ENCODE results near the gene SPSB1.
A peak's percentile ranks its signal among the peaks of the same experiment; 100 is the strongest.

The SPSB1 gene

GRCh38 chr1:9267352-9267686 is 25.4 kb upstream of the SPSB1 start:
- no peak for TF ChIP-seq CTCF (IDR thresholded peaks at IDR 0.05)
- H3K4me3 Mint-ChIP-seq, result no peak overlapping the region
- H3K36me3 Mint-ChIP-seq (ENCODE audit: low read depth), result peaks cover 3% of the 10 kb centered on the region

GRCh38 chr1:9267827-9268581 is 24.7 kb upstream of the SPSB1 start:
- H3K36me3 Mint-ChIP-seq (ENCODE audit: low read depth), result peaks cover 3% of the 10 kb centered on the region
- H3K27ac Mint-ChIP-seq, result no peak overlapping the region
- peaks cover 75% of the 10 kb centered on the region for H3K4me1 Mint-ChIP-seq
- no peaks in the 10 kb centered on the region for H3K27me3 Mint-ChIP-seq (ENCODE audit: low read depth, poor library complexity)
- no peaks in the 10 kb centered on the region for H3K9me3 Mint-ChIP-seq
- no peak overlapping the region for H3K4me3 Mint-ChIP-seq
- TF ChIP-seq CTCF (IDR thresholded peaks at IDR 0.05), result no peak
- DNase-seq, result no peak

More at GRCh38 chr1:9267352-9267686, 25.4 kb upstream of the SPSB1 start:
- DNase-seq, result no peak
- H3K9me3 Mint-ChIP-seq, result no peaks in the 10 kb centered on the region
- peaks cover 68% of the 10 kb centered on the region for H3K4me1 Mint-ChIP-seq
- H3K27ac Mint-ChIP-seq, result no peak overlapping the region
- H3K27me3 Mint-ChIP-seq (ENCODE audit: low read depth, poor library complexity), result no peaks in the 10 kb centered on the region

GRCh38 chr1:9269078-9269501 is 23.6 kb upstream of the SPSB1 start:
- Mint-ChIP-seq H3K9me3 (no peaks in the 10 kb centered on the region), H3K27me3 (ENCODE audit: low read depth, poor library complexity) (no peaks in the 10 kb centered on the region), H3K4me1 (peaks cover 78% of the 10 kb centered on the region), H3K36me3 (ENCODE audit: low read depth) (peaks cover 3% of the 10 kb centered on the region), H3K4me3 (no peak overlapping the region), H3K27ac (no peak overlapping the region)
- TF ChIP-seq CTCF (IDR thresholded peaks at IDR 0.05), result no peak
- no peak for DNase-seq

- H3K4me3 Mint-ChIP-seq, result no peak overlapping the region
- DNase-seq, result no peak
- no peaks in the 10 kb centered on the region for H3K9me3 Mint-ChIP-seq
- H3K4me1 Mint-ChIP-seq, result peaks cover 77% of the 10 kb centered on the region
- H3K36me3 Mint-ChIP-seq (ENCODE audit: low read depth), result peaks cover 3% of the 10 kb centered on the region
- no peak overlapping the region for H3K27ac Mint-ChIP-seq
- no peaks in the 10 kb centered on the region for H3K27me3 Mint-ChIP-seq (ENCODE audit: low read depth, poor library complexity)
- TF ChIP-seq CTCF (IDR thresholded peaks at IDR 0.05), result no peak
Observed at GRCh38 chr1:9269721-9270120, 23.0 kb upstream of the SPSB1 start.

GRCh38 chr1:9270290-9270883 is 22.3 kb upstream of the SPSB1 start:
- peak; percentile 49 for DNase-seq
- Mint-ChIP-seq H3K27me3 (ENCODE audit: low read depth, poor library complexity) (peaks cover 5% of the 10 kb centered on the region), H3K4me3 (peak overlapping the region; percentile 62), H3K36me3 (ENCODE audit: low read depth) (no peaks in the 10 kb centered on the region), H3K9me3 (no peaks in the 10 kb centered on the region), H3K27ac (peak overlapping the region; percentile 83), H3K4me1 (peaks cover 75% of the 10 kb centered on the region)
- no peak for TF ChIP-seq CTCF (IDR thresholded peaks at IDR 0.05)

- DNase-seq, result no peak
- peaks cover 6% of the 10 kb centered on the region for H3K27me3 Mint-ChIP-seq (ENCODE audit: low read depth, poor library complexity)
- H3K4me3 Mint-ChIP-seq, result peak overlapping the region; percentile 13
- H3K36me3 Mint-ChIP-seq (ENCODE audit: low read depth), result no peaks in the 10 kb centered on the region
- no peaks in the 10 kb centered on the region for H3K9me3 Mint-ChIP-seq
- H3K27ac Mint-ChIP-seq, result peak overlapping the region; percentile 90
- peaks cover 75% of the 10 kb centered on the region for H3K4me1 Mint-ChIP-seq
- TF ChIP-seq CTCF (IDR thresholded peaks at IDR 0.05), result no peak
Observed at GRCh38 chr1:9271283-9271682, 21.4 kb upstream of the SPSB1 start.
